ENCODE measurements around the gene SDK1.

Gene SDK1

GRCh38 chr7:3289996-3290395 lies 11.1 kb upstream of the SDK1 start:
- no peak overlapping the region for H2AK5ac ChIP-seq (ENCODE audit: low read depth, low read length)
- no peak overlapping the region for H3K23ac ChIP-seq (ENCODE audit: low read depth, low read length, poor library complexity)
- DNase-seq (ENCODE audit: low spot score): no peak
- no peak overlapping the region for H3K4me3 ChIP-seq (ENCODE audit: low read length in 2 of 2)
- H2BK5ac ChIP-seq (ENCODE audit: low read length): no peak overlapping the region
- no peaks in the 10 kb centered on the region for H3K36me3 ChIP-seq (replicated peaks in 1 of 2; ENCODE audit: control insufficient read depth in 2 of 2, insufficient read depth in 2 of 2, low read length in 2 of 2)
- no peak overlapping the region for H3K14ac ChIP-seq (ENCODE audit: low read length)
- no peak overlapping the region for H4K91ac ChIP-seq (ENCODE audit: low read depth, low read length, poor library complexity)
- no CpG with 5 or more reads among the region's 2 CpGs for WGBS, 2 donors (ENCODE audit: extremely low coverage in 2 of 2, insufficient read length in 2 of 2, insufficient replicate concordance in 1 of 2)
- no peak overlapping the region for H2BK12ac ChIP-seq (ENCODE audit: low read length)
- peaks cover 0 to 3% of the 10 kb centered on the region in 2 donors for H3K4me1 ChIP-seq (ENCODE audit: control insufficient read depth in 2 of 2, insufficient read depth in 1 of 2, low read depth in 1 of 2, low read length in 2 of 2)
- H3K4ac ChIP-seq (ENCODE audit: low read length): no peak overlapping the region
- H3K79me1 ChIP-seq (ENCODE audit: low read depth, low read length): no peaks in the 10 kb centered on the region
- H3K27ac ChIP-seq (replicated peaks; ENCODE audit: low read length): no peak overlapping the region
- H3K18ac ChIP-seq (ENCODE audit: low read length): no peak overlapping the region
- H2AFZ ChIP-seq (ENCODE audit: low read length): no peak overlapping the region
- H2BK120ac ChIP-seq (ENCODE audit: low read depth, low read length): no peak overlapping the region
- no peak overlapping the region for H2BK15ac ChIP-seq (ENCODE audit: low read length)
- no peak overlapping the region for H3K9ac ChIP-seq (ENCODE audit: low read depth, low read length, poor library complexity)
- no peak overlapping the region for H3K4me2 ChIP-seq (ENCODE audit: insufficient read depth, low read length, poor library complexity, severe bottlenecking)
- no peak overlapping the region for H4K8ac ChIP-seq (ENCODE audit: low read depth, low read length)
- H3K27me3 ChIP-seq (ENCODE audit: control insufficient read depth in 3 of 3, insufficient read depth in 3 of 3, low read depth in 1 of 3, low read length in 3 of 3): no peaks in the 10 kb centered on the region
- H3K9me3 ChIP-seq (replicated peaks in 1 of 2; ENCODE audit: control insufficient read depth in 2 of 2, insufficient read depth in 1 of 2, low read depth in 1 of 2, low read length in 2 of 2): no peaks in the 10 kb centered on the region

- Histone ChIP-seq H2BK15ac (ENCODE audit: low read length) (no peak overlapping the region), H4K91ac (ENCODE audit: low read depth, low read length, poor library complexity) (no peak overlapping the region), H3K4me2 (ENCODE audit: insufficient read depth, low read length, poor library complexity, severe bottlenecking) (no peak overlapping the region), H2BK5ac (ENCODE audit: low read length) (no peak overlapping the region), H3K79me1 (ENCODE audit: low read depth, low read length) (no peaks in the 10 kb centered on the region), H3K9ac (ENCODE audit: low read depth, low read length, poor library complexity) (no peak overlapping the region), H3K4me3 (ENCODE audit: low read length in 2 of 2) (no peak overlapping the region), H2AK5ac (ENCODE audit: low read depth, low read length) (no peak overlapping the region), H3K23ac (ENCODE audit: low read depth, low read length, poor library complexity) (no peak overlapping the region), H2BK12ac (ENCODE audit: low read length) (no peak overlapping the region), H3K36me3 (replicated peaks in 1 of 2; ENCODE audit: control insufficient read depth in 2 of 2, insufficient read depth in 2 of 2, low read length in 2 of 2) (no peaks in the 10 kb centered on the region), H3K18ac (ENCODE audit: low read length) (no peak overlapping the region), H2BK120ac (ENCODE audit: low read depth, low read length) (no peak overlapping the region), H3K14ac (ENCODE audit: low read length) (no peak overlapping the region), H3K4ac (ENCODE audit: low read length) (no peak overlapping the region), H4K8ac (ENCODE audit: low read depth, low read length) (no peak overlapping the region), H3K4me1 (ENCODE audit: control insufficient read depth in 2 of 2, insufficient read depth in 1 of 2, low read depth in 1 of 2, low read length in 2 of 2) (peaks cover 0 to 3% of the 10 kb centered on the region in 2 donors), H3K27ac (replicated peaks; ENCODE audit: low read length) (no peak overlapping the region), H3K9me3 (replicated peaks in 1 of 2; ENCODE audit: control insufficient read depth in 2 of 2, insufficient read depth in 1 of 2, low read depth in 1 of 2, low read length in 2 of 2) (no peaks in the 10 kb centered on the region), H3K27me3 (ENCODE audit: control insufficient read depth in 3 of 3, insufficient read depth in 3 of 3, low read depth in 1 of 3, low read length in 3 of 3) (no peaks in the 10 kb centered on the region), H2AFZ (ENCODE audit: low read length) (no peak overlapping the region)
- no CpG with 5 or more reads among the region's 7 CpGs for WGBS, 2 donors (ENCODE audit: extremely low coverage in 2 of 2, insufficient read length in 2 of 2, insufficient replicate concordance in 1 of 2)
- DNase-seq (ENCODE audit: low spot score): no peak
Observed at GRCh38 chr7:3292694-3293093, 8.4 kb upstream of the SDK1 start.

- no CpG with 5 or more reads among the region's 10 CpGs for WGBS, 2 donors (ENCODE audit: extremely low coverage in 2 of 2, insufficient read length in 2 of 2, insufficient replicate concordance in 1 of 2)
- Histone ChIP-seq H3K9me3 (replicated peaks in 1 of 2; ENCODE audit: control insufficient read depth in 2 of 2, insufficient read depth in 1 of 2, low read depth in 1 of 2, low read length in 2 of 2) (no peaks in the 10 kb centered on the region), H3K4ac (ENCODE audit: low read length) (no peak overlapping the region)
Observed at GRCh38 chr7:3294432-3295100, 6.5 kb upstream of the SDK1 start.

GRCh38 chr7:3297105-3297819 lies 3.8 kb upstream of the SDK1 start:
- Histone ChIP-seq H2BK15ac (ENCODE audit: low read length) (no peak overlapping the region), H3K9ac (ENCODE audit: low read depth, low read length, poor library complexity) (no peak overlapping the region), H3K18ac (ENCODE audit: low read length) (no peak overlapping the region), H3K23ac (ENCODE audit: low read depth, low read length, poor library complexity) (no peak overlapping the region), H2AK5ac (ENCODE audit: low read depth, low read length) (no peak overlapping the region), H3K4me2 (ENCODE audit: insufficient read depth, low read length, poor library complexity, severe bottlenecking) (no peak overlapping the region), H2BK5ac (ENCODE audit: low read length) (no peak overlapping the region), H3K4me3 (ENCODE audit: low read length in 2 of 2) (no peak overlapping the region), H3K27me3 (ENCODE audit: control insufficient read depth in 3 of 3, insufficient read depth in 3 of 3, low read depth in 1 of 3, low read length in 3 of 3) (peaks cover 0 to 9% (median 0%) of the 10 kb centered on the region in 3 experiments), H2BK12ac (ENCODE audit: low read length) (no peak overlapping the region), H3K27ac (replicated peaks; ENCODE audit: low read length) (no peak overlapping the region), H3K4me1 (ENCODE audit: control insufficient read depth in 2 of 2, insufficient read depth in 1 of 2, low read depth in 1 of 2, low read length in 2 of 2) (peaks cover 0 to 13% of the 10 kb centered on the region in 2 donors), H4K91ac (ENCODE audit: low read depth, low read length, poor library complexity) (no peak overlapping the region), H3K9me3 (replicated peaks in 1 of 2; ENCODE audit: control insufficient read depth in 2 of 2, insufficient read depth in 1 of 2, low read depth in 1 of 2, low read length in 2 of 2) (no peaks in the 10 kb centered on the region), H2BK120ac (ENCODE audit: low read depth, low read length) (no peak overlapping the region), H2AFZ (ENCODE audit: low read length) (no peak overlapping the region), H4K8ac (ENCODE audit: low read depth, low read length) (no peak overlapping the region), H3K79me1 (ENCODE audit: low read depth, low read length) (no peaks in the 10 kb centered on the region), H3K36me3 (replicated peaks in 1 of 2; ENCODE audit: control insufficient read depth in 2 of 2, insufficient read depth in 2 of 2, low read length in 2 of 2) (no peaks in the 10 kb centered on the region), H3K4ac (ENCODE audit: low read length) (no peak overlapping the region), H3K14ac (ENCODE audit: low read length) (no peak overlapping the region)
- no peak for DNase-seq (ENCODE audit: low spot score)
- no CpG with 5 or more reads among the region's 8 CpGs for WGBS, 2 donors (ENCODE audit: extremely low coverage in 2 of 2, insufficient read length in 2 of 2, insufficient replicate concordance in 1 of 2)

More at GRCh38 chr7:3294432-3295100, 6.5 kb upstream of the SDK1 start:
- no peak overlapping the region for H3K4me3 ChIP-seq (ENCODE audit: low read length in 2 of 2)
- no peak overlapping the region for H2AFZ ChIP-seq (ENCODE audit: low read length)
- no peak overlapping the region for H3K23ac ChIP-seq (ENCODE audit: low read depth, low read length, poor library complexity)
- no peak overlapping the region for H2BK120ac ChIP-seq (ENCODE audit: low read depth, low read length)
- H4K8ac ChIP-seq (ENCODE audit: low read depth, low read length): no peak overlapping the region
- H3K9ac ChIP-seq (ENCODE audit: low read depth, low read length, poor library complexity): no peak overlapping the region
- no peaks in the 10 kb centered on the region for H3K36me3 ChIP-seq (replicated peaks in 1 of 2; ENCODE audit: control insufficient read depth in 2 of 2, insufficient read depth in 2 of 2, low read length in 2 of 2)
- no peak overlapping the region for H2AK5ac ChIP-seq (ENCODE audit: low read depth, low read length)
- peaks cover 0 to 3% of the 10 kb centered on the region in 2 donors for H3K4me1 ChIP-seq (ENCODE audit: control insufficient read depth in 2 of 2, insufficient read depth in 1 of 2, low read depth in 1 of 2, low read length in 2 of 2)
- H3K27ac ChIP-seq (replicated peaks; ENCODE audit: low read length): no peak overlapping the region
- H2BK15ac ChIP-seq (ENCODE audit: low read length): no peak overlapping the region
- H2BK5ac ChIP-seq (ENCODE audit: low read length): no peak overlapping the region
- no peaks in the 10 kb centered on the region for H3K79me1 ChIP-seq (ENCODE audit: low read depth, low read length)
- no peak overlapping the region for H4K91ac ChIP-seq (ENCODE audit: low read depth, low read length, poor library complexity)
- H3K14ac ChIP-seq (ENCODE audit: low read length): no peak overlapping the region
- no peak overlapping the region for H3K4me2 ChIP-seq (ENCODE audit: insufficient read depth, low read length, poor library complexity, severe bottlenecking)
- H3K27me3 ChIP-seq (ENCODE audit: control insufficient read depth in 3 of 3, insufficient read depth in 3 of 3, low read depth in 1 of 3, low read length in 3 of 3): no peaks in the 10 kb centered on the region
- DNase-seq (ENCODE audit: low spot score): no peak
- no peak overlapping the region for H2BK12ac ChIP-seq (ENCODE audit: low read length)
- no peak overlapping the region for H3K18ac ChIP-seq (ENCODE audit: low read length)
